GM12878 (cell line): ENCODE results near the gene CAMKMT. TPM values are rescaled to one million over a fixed set of nuclear protein-coding genes. Genes with fewer than 3 reads are reported as not detected.

Source experiments
- ATAC-seq: fragments of 200-7000 bp; cut with Tn5 transposase; 3 replicates; pipeline ENCODE4 v1.9.1; 2020; ENCODE audit warnings: mild to moderate bottlenecking, moderate library complexity
- BruUV-seq: library from RNA; stranded (reverse); fragments of 400-500 nt; replicated peaks from 2 replicates; lab custom pipeline; 2021; lab: Mats Ljungman, UMichigan
- CTCF ChIA-PET: fragments of 300-600 bp; sonication (Branson Sonifier 250); formaldehyde crosslinking; extraction: SDS; loops from one replicate; lab custom pipeline; 2021; ENCODE audit warnings: inconsistent platforms; lab: Yijun Ruan, JAX
- POLR2A ChIA-PET: fragments of 350-600 bp; formaldehyde crosslinking; extraction: SDS; loops from one replicate; lab custom pipeline; 2021; ENCODE audit warnings: inconsistent platforms; lab: Charles Lee
- RAD21 ChIA-PET: fragments of 300-600 bp; sonication (Branson Sonifier 250); formaldehyde crosslinking; loops from one replicate; lab custom pipeline; 2023; ENCODE audit warnings: antibody characterized with exemption; ENCODE audit not compliant: unreplicated experiment; lab: Charles Lee
- SMC1A ChIA-PET: fragments of 300-600 bp; sonication (Branson Sonifier 250); formaldehyde crosslinking; loops from one replicate; lab custom pipeline; 2023; ENCODE audit not compliant: unreplicated experiment, uncharacterized antibody; lab: Charles Lee
- DNase-seq: peaks from one replicate; pipeline ENCODE4 v3.0.0-alpha.2; 2011; ENCODE audit warnings: low read depth, low spot score
- FAIRE-seq: peaks from 3 replicates; lab custom pipeline; 2011; peaks lifted over from hg19 to GRCh38; lab: Jason Lieb, UNC
- H2AFZ ChIP-seq: 2 replicates; pipeline ENCODE4 v1.6.0; 2011; ENCODE audit warnings: low read depth, low read length, control low read depth; ENCODE audit not compliant: control insufficient read depth
- H3K27ac ChIP-seq: 2 replicates; pipeline ENCODE4 v1.5.1; 2011; ENCODE audit warnings: control low read depth; ENCODE audit not compliant: control insufficient read depth, insufficient read depth
- H3K27me3 ChIP-seq, 2 experiments: replicated peaks in 1 of 2; 2 replicates each; pipeline versions ENCODE4 v1.6.0 to v1.6.1; 2011; ENCODE audit warnings: low read length in 1 of 2; ENCODE audit not compliant: control insufficient read depth in 2 of 2, insufficient read depth in 2 of 2
- H3K36me3 ChIP-seq, 2 experiments: 2 replicates each; pipeline ENCODE4 v1.5.1; 2011; ENCODE audit warnings: low read length in 1 of 2; ENCODE audit not compliant: control insufficient read depth in 2 of 2, insufficient read depth in 2 of 2
- H3K4me1 ChIP-seq: 2 replicates; pipeline ENCODE4 v1.6.1; 2011; ENCODE audit warnings: mild to moderate bottlenecking, low read length, moderate library complexity, mixed read lengths; ENCODE audit not compliant: control insufficient read depth, insufficient read depth
- H3K4me2 ChIP-seq: 2 replicates; pipeline ENCODE4 v1.6.0; 2011; ENCODE audit warnings: control low read depth; ENCODE audit not compliant: control insufficient read depth, insufficient read depth
- H3K4me3 ChIP-seq: fragments of 200-600 bp; sonication (generic); 2 replicates; pipeline ENCODE4 v1.5.1; 2016
- H3K79me2 ChIP-seq: 2 replicates; pipeline ENCODE4 v1.6.0; 2011; ENCODE audit warnings: low read length; ENCODE audit not compliant: control insufficient read depth, insufficient read depth
- H3K9ac ChIP-seq: 2 replicates; pipeline ENCODE4 v1.8.0; 2011; ENCODE audit warnings: low read length, control low read depth, mixed read lengths; ENCODE audit not compliant: control insufficient read depth, insufficient read depth
- H3K9me3 ChIP-seq: replicated peaks from 3 replicates; pipeline ENCODE4 v1.5.1; 2011; ENCODE audit warnings: mild to moderate bottlenecking, low read length; ENCODE audit not compliant: control insufficient read depth, insufficient read depth
- H4K20me1 ChIP-seq: 2 replicates; pipeline ENCODE4 v1.6.0; 2011; ENCODE audit not compliant: control insufficient read depth, insufficient read depth
- BACH1 ChIP-seq: fragments of 450-650 bp; IDR thresholded peaks from 2 replicates; pipeline ENCODE4 v1.6.1; 2017; ENCODE audit warnings: mild to moderate bottlenecking, borderline replicate concordance
- CHD1 ChIP-seq: IDR thresholded peaks from 2 replicates; pipeline ENCODE4 v1.6.1; 2012; ENCODE audit warnings: low read depth, low read length, improper control_type of control experiment
- LARP7 ChIP-seq: fragments of 450-650 bp; IDR thresholded peaks from 2 replicates; pipeline ENCODE4 v1.6.1; 2017; ENCODE audit warnings: mild to moderate bottlenecking
- NBN ChIP-seq: fragments of 450-650 bp; IDR thresholded peaks from 2 replicates; pipeline ENCODE4 v1.6.1; 2016
- NRF1 ChIP-seq: conservative IDR thresholded peaks from 2 replicates; pipeline ENCODE4 v1.6.1; 2011; ENCODE audit warnings: mild to moderate bottlenecking, low read depth, low read length, improper control_type of control experiment
- RBBP5 ChIP-seq: fragments of 200-600 bp; sonication (generic); conservative IDR thresholded peaks from 2 replicates; pipeline ENCODE4 v1.6.1; 2016
- RUNX3 ChIP-seq: IDR thresholded peaks from 2 replicates; pipeline ENCODE4 v1.6.1; 2012; ENCODE audit warnings: low read length, inconsistent platforms
- TCF3 ChIP-seq: IDR thresholded peaks from 2 replicates; pipeline ENCODE4 v1.6.1; 2012; ENCODE audit warnings: low read depth, mild to moderate bottlenecking, low read length, borderline replicate concordance; ENCODE audit not compliant: insufficient read depth
- WGBS: methylation state at CpG from one replicate; pipeline ENCODE4 v1.1.6; 2016; ENCODE audit warnings: low lambda C conversion rate; ENCODE audit not compliant: insufficient replicate concordance, insufficient coverage; ENCODE audit errors: missing lambda C conversion rate; 5-methylcytosine and 5-hydroxymethylcytosine counted together
- in situ Hi-C: fragments of 300-500 bp; cut with MboI; formaldehyde crosslinking; loops from 9 replicates; pipeline ENCODE4 v1.14.3; 2018; ENCODE audit warnings: mixed read lengths
- intact Hi-C: fragments of 100-400 bp; cut with micrococcal nuclease; formaldehyde crosslinking; loops from one replicate; pipeline ENCODE4 v1.14.2; 2022; ENCODE audit not compliant: unreplicated experiment
- polyA plus RNA-seq, 11 experiments: library from polyadenylated mRNA; depleted of rRNA in 4 of 11; unstranded in 6 of 11; stranded (reverse) in 5 of 11; fragments of >200 nt; fragmentation: Nextera tagmentation in 4 of 11; fragmentation: Illumina TruSeq in 1 of 11; extraction: Ambion mirVana in 4 of 11; extraction: Trizol in 1 of 11; gene quantifications; 1 replicate in 1 of 11; 2 replicates in 10 of 11; pipeline versions ENCODE4 v1.2.1 to v1.2.3, GENCODE V29; 2011 to 2016; ENCODE audit warnings: inconsistent platforms in 2 of 11, missing spikeins in 2 of 11, low read depth in 1 of 11
- total RNA-seq, 4 experiments: library from RNA; depleted of rRNA in 3 of 4; stranded (reverse); fragments of >200 nt in 3 of 4; fragmentation: Illumina TruSeq in 1 of 4; extraction: Trizol in 1 of 4; gene quantifications; 2 replicates each; pipeline versions ENCODE4 v1.2.1 to v1.2.3, GENCODE V29; 2013 to 2021
- TF ChIP-seq, protein P1 (sequence below): IDR thresholded peaks from 2 replicates; pipeline ENCODE4 v1.6.1; 2012; ENCODE audit warnings: low read depth, low read length, improper control_type of control experiment
- TF ChIP-seq, protein P2 (sequence below): fragments of 450-650 bp; IDR thresholded peaks from 2 replicates; pipeline ENCODE4 v1.6.1; 2017; ENCODE audit warnings: mild to moderate bottlenecking
- TF ChIP-seq, protein P3 (sequence below): fragments of 450-650 bp; IDR thresholded peaks from 2 replicates; pipeline ENCODE4 v1.6.1; 2017; ENCODE audit warnings: mild to moderate bottlenecking, moderate library complexity

Gene CAMKMT
- total and polyA plus RNA-seq, 10 of the 15 experiments (the other 5 are each of a cell fraction or from before 2014, with no cell fraction given): 2.7 to 16.0 (median 11.8) TPM

DNA sequence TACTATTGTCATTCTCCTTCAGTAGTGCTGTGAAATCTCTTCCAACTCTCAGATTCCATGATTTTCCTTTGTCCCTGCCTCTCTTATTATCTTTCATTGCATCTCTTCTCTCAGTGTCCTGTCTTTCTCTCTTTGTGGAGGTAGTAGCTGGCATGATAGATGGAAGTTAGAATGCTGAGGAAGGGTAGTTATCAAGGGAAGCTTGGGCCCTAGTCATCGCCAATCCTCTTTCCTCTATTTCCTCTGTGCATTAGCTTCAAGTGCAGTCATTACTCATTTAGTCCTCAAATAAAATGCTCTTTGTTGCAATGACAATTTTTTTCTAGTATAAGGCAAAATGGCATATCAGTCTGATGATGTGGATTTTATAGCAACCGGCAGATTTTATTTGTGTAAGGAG lies 207.7 kb downstream of the CAMKMT start:
- no peak overlapping the region for H2AFZ ChIP-seq
- no peaks in the 10 kb centered on the region for H3K36me3 ChIP-seq
- no peak for DNase-seq
- no peak overlapping the region for H3K9ac ChIP-seq
- no peaks in the 10 kb centered on the region for H3K79me2 ChIP-seq
- RAD21 ChIA-PET: no interaction called here
- no peak for TF ChIP-seq LARP7
- TF ChIP-seq, protein P1, sequence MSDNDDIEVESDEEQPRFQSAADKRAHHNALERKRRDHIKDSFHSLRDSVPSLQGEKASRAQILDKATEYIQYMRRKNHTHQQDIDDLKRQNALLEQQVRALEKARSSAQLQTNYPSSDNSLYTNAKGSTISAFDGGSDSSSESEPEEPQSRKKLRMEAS: no peak
- TF ChIP-seq CHD1: no peak
- no peak for TF ChIP-seq NRF1
- TF ChIP-seq, protein P2, sequence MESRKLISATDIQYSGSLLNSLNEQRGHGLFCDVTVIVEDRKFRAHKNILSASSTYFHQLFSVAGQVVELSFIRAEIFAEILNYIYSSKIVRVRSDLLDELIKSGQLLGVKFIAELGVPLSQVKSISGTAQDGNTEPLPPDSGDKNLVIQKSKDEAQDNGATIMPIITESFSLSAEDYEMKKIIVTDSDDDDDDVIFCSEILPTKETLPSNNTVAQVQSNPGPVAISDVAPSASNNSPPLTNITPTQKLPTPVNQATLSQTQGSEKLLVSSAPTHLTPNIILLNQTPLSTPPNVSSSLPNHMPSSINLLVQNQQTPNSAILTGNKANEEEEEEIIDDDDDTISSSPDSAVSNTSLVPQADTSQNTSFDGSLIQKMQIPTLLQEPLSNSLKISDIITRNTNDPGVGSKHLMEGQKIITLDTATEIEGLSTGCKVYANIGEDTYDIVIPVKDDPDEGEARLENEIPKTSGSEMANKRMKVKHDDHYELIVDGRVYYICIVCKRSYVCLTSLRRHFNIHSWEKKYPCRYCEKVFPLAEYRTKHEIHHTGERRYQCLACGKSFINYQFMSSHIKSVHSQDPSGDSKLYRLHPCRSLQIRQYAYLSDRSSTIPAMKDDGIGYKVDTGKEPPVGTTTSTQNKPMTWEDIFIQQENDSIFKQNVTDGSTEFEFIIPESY: no peak
- no peak for TF ChIP-seq RBBP5
- TF ChIP-seq, protein P3, sequence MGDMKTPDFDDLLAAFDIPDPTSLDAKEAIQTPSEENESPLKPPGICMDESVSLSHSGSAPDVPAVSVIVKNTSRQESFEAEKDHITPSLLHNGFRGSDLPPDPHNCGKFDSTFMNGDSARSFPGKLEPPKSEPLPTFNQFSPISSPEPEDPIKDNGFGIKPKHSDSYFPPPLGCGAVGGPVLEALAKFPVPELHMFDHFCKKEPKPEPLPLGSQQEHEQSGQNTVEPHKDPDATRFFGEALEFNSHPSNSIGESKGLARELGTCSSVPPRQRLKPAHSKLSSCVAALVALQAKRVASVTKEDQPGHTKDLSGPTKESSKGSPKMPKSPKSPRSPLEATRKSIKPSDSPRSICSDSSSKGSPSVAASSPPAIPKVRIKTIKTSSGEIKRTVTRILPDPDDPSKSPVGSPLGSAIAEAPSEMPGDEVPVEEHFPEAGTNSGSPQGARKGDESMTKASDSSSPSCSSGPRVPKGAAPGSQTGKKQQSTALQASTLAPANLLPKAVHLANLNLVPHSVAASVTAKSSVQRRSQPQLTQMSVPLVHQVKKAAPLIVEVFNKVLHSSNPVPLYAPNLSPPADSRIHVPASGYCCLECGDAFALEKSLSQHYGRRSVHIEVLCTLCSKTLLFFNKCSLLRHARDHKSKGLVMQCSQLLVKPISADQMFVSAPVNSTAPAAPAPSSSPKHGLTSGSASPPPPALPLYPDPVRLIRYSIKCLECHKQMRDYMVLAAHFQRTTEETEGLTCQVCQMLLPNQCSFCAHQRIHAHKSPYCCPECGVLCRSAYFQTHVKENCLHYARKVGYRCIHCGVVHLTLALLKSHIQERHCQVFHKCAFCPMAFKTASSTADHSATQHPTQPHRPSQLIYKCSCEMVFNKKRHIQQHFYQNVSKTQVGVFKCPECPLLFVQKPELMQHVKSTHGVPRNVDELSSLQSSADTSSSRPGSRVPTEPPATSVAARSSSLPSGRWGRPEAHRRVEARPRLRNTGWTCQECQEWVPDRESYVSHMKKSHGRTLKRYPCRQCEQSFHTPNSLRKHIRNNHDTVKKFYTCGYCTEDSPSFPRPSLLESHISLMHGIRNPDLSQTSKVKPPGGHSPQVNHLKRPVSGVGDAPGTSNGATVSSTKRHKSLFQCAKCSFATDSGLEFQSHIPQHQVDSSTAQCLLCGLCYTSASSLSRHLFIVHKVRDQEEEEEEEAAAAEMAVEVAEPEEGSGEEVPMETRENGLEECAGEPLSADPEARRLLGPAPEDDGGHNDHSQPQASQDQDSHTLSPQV: no peak
- no peak for TF ChIP-seq TCF3
- TF ChIP-seq BACH1: no peak
- no peak for TF ChIP-seq NBN
- no peak for TF ChIP-seq RUNX3
- TF ChIP-seq, all 136 proteins: peak for 0
- Histone ChIP-seq H3K27ac (no peak overlapping the region), H4K20me1 (no peaks in the 10 kb centered on the region), H3K9me3 (no peaks in the 10 kb centered on the region), H3K4me2 (no peak overlapping the region), H3K4me1 (peaks cover 5% of the 10 kb centered on the region), H3K4me3 (no peak overlapping the region), H3K27me3 (no peaks in the 10 kb centered on the region)
- ChIA-PET SMC1A (interaction anchor here (0.6 to 4.8 kb wide), 7 partner anchors 10 to 70 kb away, joined by 3 to 25 read pairs (median 3); no protein-coding TSS in a partner anchor), POLR2A (no interaction called here), CTCF (interaction anchor here (0.7 to 1.5 kb wide), 2 partner anchors 71 to 90 kb away, joined by 3 to 8 read pairs; no protein-coding TSS in a partner anchor)
- in situ Hi-C loops: no loop called here
- ATAC-seq (no peak), FAIRE-seq (no peak)
- WGBS: 100% methylated on average over 2 of the region's 2 CpGs
- no TSS peak for BruUV-seq
- intact Hi-C loops: no loop called here
